GM21390 (cell line): ENCODE data around the gene SHC3.

Experiments
- ATAC-seq: cut with Tn5 transposase; IDR thresholded peaks from one replicate; pipeline ENCODE4 v1.9.1; 2021; ENCODE audit not compliant: unreplicated experiment

Gene SHC3

GRCh38 chr9:89186960-89187359 lies 8.3 kb upstream of the SHC3 start:
- no peak for ATAC-seq

- no peak for ATAC-seq
Measured at GRCh38 chr9:89185980-89186379, 7.4 kb upstream of the SHC3 start.

- ATAC-seq: no peak
Measured at GRCh38 chr9:89183146-89183545, 4.5 kb upstream of the SHC3 start.

GRCh38 chr9:89182369-89182768 lies 3.8 kb upstream of the SHC3 start:
- no peak for ATAC-seq

- peak; percentile 60 for ATAC-seq
Measured at GRCh38 chr9:89179895-89180734, 1.5 kb upstream of the SHC3 start.

- peak; percentile 10 for ATAC-seq
Measured at GRCh38 chr9:89179540-89179894, 899 bp upstream of the SHC3 start.

- no peak for ATAC-seq
Measured at GRCh38 chr9:89178830-89179539, 367 bp upstream of the SHC3 start.

- ATAC-seq: no peak
Measured at GRCh38 chr9:89177012-89177943, 1.3 kb downstream of the SHC3 start.

GRCh38 chr9:89175828-89176261 lies 2.8 kb downstream of the SHC3 start:
- ATAC-seq: no peak

GRCh38 chr9:89174291-89174690 lies 4.3 kb downstream of the SHC3 start:
- ATAC-seq: no peak

GRCh38 chr9:89173072-89173471 lies 5.5 kb downstream of the SHC3 start:
- no peak for ATAC-seq

- ATAC-seq: no peak
Measured at GRCh38 chr9:89172398-89172797, 6.2 kb downstream of the SHC3 start.

GRCh38 chr9:89171693-89172092 lies 6.9 kb downstream of the SHC3 start:
- no peak for ATAC-seq

GRCh38 chr9:89171231-89171630 lies 7.4 kb downstream of the SHC3 start:
- no peak for ATAC-seq

GRCh38 chr9:89168901-89169813 lies 9.5 kb downstream of the SHC3 start:
- no peak for ATAC-seq

- ATAC-seq: no peak
Measured at GRCh38 chr9:89167788-89168187, 10.8 kb downstream of the SHC3 start.

- ATAC-seq: no peak
Measured at GRCh38 chr9:89166852-89167251, 11.8 kb downstream of the SHC3 start.

GRCh38 chr9:89165880-89166279 lies 12.7 kb downstream of the SHC3 start:
- ATAC-seq: no peak

GRCh38 chr9:89165341-89165740 lies 13.3 kb downstream of the SHC3 start:
- no peak for ATAC-seq

- ATAC-seq: no peak
Measured at GRCh38 chr9:89161221-89161620, 17.4 kb downstream of the SHC3 start.
